VCaP (cell line): Measurements from ENCODE around the gene CEACAM21.

Experiments used
- H3K27ac ChIP-seq: fragments of 450-650 bp; 2 replicates; pipeline ENCODE4 v1.5.1; 2017
- TF ChIP-seq, protein P1 (sequence below): fragments of 450-650 bp; conservative IDR thresholded peaks from 2 replicates; pipeline ENCODE4 v1.5.1; 2017; ENCODE audit warnings: mild to moderate bottlenecking, moderate library complexity

CEACAM21 gene

DNA sequence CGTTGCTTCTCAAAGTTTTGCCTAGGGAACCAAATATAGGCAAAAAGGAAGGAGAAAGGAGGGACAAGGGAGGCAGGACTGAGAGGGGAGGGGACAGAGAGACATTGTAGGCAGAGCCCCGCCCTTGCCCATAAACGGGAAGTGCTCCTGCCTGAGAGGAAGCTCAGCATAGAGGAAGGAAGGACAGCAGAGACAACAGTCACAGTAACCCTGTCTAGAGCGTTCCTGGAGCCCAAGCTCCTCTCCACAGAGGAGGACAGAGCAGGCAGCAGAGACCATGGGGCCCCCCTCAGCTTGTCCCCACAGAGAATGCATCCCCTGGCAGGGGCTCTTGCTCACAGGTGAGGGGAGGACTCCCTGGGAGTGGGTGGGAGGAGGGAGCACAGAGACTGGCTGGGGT is at the start of gene CEACAM21:
Gene CEACAM21, plus strand, starts transcription at position 169 of the 400 bp plus-strand sequence. Its CDS starts 109 bp downstream, at position 278.
- TF ChIP-seq, protein P1, sequence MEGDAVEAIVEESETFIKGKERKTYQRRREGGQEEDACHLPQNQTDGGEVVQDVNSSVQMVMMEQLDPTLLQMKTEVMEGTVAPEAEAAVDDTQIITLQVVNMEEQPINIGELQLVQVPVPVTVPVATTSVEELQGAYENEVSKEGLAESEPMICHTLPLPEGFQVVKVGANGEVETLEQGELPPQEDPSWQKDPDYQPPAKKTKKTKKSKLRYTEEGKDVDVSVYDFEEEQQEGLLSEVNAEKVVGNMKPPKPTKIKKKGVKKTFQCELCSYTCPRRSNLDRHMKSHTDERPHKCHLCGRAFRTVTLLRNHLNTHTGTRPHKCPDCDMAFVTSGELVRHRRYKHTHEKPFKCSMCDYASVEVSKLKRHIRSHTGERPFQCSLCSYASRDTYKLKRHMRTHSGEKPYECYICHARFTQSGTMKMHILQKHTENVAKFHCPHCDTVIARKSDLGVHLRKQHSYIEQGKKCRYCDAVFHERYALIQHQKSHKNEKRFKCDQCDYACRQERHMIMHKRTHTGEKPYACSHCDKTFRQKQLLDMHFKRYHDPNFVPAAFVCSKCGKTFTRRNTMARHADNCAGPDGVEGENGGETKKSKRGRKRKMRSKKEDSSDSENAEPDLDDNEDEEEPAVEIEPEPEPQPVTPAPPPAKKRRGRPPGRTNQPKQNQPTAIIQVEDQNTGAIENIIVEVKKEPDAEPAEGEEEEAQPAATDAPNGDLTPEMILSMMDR: no peak
- H3K27ac ChIP-seq: no peak within 1 kb of the TSS

DNA sequence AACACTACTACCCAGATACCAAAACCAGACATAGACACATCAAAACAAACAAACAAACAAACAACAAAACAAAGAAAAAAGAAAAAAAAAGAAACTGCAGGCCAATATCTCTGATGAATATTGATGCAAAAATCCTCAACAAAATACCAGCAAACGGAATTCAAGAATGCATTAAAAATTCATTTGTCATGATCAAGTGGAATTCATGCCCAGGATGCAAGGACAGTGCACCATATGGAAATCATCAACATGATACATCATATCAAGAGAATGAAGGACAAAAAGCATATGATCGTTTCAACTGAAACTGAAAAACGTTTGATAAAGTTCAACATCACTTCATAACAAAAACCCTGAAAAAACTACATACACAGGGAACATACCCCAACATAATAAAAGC is 48.9 kb upstream of the CEACAM21 start:
- no peak overlapping the region for H3K27ac ChIP-seq
- TF ChIP-seq, protein P1: no peak

DNA sequence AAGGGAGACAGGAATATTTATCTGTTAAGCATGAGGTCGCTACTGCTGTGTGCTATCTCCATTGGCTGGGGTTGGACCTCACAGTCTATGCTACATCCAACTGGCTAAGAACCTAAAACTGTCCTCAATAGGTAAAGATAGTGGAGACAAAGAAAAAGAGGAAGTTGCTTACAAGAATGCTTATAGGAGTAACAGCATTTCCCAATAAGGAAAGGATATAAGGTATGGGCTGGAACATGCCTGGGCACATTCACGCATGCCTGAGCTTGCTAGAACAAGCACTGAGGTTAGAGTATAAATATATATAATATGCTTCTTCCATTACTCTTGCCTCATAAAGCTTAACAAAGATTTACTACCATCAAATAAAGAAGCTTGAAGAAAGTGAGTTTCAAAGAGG is 47.9 kb upstream of the CEACAM21 start:
- no peak overlapping the region for H3K27ac ChIP-seq
- TF ChIP-seq, protein P1: no peak

DNA sequence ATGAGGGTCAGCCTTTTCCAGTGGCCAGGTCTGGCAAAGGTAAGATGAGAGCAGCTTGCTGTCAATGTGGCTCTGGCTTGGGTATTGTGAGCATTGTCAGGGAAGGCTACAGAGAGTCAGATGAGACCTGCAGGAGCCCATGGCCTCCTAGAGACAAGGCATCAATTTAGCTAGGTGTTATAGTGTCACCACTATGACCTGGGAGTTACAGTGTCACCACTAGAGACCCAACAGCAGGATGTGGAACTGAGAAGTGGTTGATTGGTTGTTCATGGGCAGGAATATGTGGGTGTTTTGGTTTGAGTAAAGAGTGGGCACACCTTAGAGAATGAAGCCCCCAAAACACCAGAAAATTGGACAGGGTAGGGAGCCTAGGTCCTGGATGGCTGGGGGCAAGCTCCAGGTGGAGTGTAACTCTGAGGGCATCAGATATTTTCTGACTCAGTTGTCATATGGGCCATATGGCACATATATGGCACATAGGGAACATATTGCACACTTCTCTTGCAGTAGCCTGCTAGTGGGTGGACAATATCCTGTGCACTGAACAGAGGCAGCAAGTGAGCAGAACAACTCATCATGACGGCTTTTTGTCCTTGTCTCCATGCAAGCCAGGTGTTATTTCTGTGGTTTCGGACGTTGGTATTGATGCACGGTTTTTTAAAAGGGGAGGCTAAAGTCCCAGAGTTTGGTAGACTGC is 46.3 kb upstream of the CEACAM21 start:
- H3K27ac ChIP-seq: peak overlapping the region; percentile 86; the same call in 1 of the 2 replicates
- TF ChIP-seq, protein P1: no peak

DNA sequence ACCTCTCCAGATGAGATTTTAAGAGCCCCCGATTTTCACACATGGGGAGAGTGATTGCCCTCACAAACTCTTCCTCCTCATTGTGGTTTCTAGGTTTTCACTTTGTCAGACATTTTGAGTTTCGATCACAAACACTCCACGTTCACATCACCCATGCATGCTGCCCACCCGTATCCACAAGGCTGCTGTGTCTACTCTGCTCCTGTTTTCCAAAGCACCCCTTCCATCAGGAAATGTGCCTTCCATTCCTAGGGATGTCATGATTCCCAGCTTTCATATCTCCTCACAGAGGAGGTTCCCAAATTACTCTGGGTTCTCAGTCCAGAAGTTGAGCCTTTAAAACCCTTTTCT is 45.8 kb upstream of the CEACAM21 start:
- H3K27ac ChIP-seq: peak overlapping the region; percentile 86
- TF ChIP-seq, protein P1: no peak

DNA sequence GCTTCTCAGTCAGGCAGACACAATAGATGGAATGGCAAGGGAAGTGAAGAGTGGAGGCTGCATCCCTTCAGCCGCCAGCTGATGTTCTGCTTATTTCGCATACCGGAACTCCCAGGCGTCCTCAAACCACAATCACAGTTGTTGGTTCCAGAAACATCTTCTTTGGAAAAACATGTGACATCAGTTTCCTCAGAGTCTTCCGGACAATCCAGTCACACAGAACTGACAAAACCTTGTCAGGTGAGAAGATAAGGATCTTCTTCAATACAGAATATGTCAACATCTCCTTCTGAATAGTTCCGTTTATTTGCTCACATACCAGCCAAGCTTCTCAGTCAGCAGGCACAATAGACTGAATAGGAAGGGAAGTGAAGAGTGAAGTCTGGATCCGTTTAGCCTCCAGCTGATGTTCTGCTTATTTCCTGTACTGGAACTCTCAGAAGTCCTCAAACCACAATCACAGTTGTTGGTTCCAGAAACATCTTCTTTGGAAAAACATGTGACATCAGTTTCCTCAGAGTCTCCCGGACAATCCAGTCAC is 45.1 kb upstream of the CEACAM21 start:
- TF ChIP-seq, protein P1: no peak
- peak overlapping the region; percentile 86 for H3K27ac ChIP-seq

DNA sequence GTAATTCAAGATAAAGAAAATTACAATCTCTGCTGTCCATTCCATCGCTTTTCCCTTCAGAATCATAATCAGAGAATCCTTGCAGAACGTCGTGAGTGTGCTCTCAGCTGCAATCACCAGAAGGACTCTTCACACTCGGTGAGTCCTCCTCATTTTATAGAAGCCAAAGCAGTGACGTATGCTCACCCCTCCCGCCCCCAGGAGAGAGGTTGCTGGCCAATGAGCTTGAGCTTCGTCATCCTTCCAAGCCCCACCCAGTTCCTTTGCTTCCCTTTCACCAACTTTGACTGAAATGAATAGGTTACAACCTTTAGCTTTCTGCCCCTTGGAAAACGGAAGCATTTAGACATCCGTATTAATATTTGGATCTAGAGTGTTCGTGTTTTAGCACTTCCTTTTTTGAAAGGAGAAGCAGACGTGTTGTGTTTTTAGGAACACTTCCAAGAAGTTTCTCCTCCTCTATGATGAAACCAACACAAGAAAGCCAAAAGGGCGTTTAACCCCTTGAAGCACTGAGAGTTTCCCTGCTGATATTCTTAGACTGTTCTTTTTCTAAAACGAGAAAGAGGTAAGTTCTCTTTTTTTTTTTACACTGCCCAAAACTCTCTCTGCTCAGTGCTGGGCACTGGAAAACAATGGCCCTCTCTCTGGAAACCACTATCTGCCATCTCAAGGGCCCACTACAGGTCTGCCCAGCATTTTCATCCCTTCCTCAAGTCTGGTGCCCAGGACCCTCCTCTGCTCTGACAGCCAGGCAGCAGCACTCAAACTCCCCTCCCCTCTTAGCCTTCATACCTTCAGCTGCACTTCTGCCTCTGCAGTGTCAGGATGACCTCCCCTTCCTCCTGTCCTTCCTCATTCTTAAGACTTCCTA is 44.3 kb upstream of the CEACAM21 start:
- peak overlapping the region; percentile 86 for H3K27ac ChIP-seq
- TF ChIP-seq, protein P1: no peak
